H1 (cell line): Measurements from ENCODE around the gene GOLIM4. TPM values are rescaled to one million over a fixed set of nuclear protein-coding genes. Genes with fewer than 3 reads are reported as not detected.

Source experiments
- CHD7 ChIP-seq: fragments of 300-600 bp; sonication (generic); IDR thresholded peaks from 2 replicates; pipeline ENCODE4 v1.7.1; 2012; ENCODE audit warnings: low read length, moderate library complexity, mild to moderate bottlenecking, inconsistent platforms; ENCODE audit not compliant: insufficient replicate concordance
- polyA plus RNA-seq, 7 experiments: library from polyadenylated mRNA; depleted of rRNA in 3 of 7; stranded (reverse) in 5 of 7; unstranded in 2 of 7; fragments of >200 nt in 5 of 7; fragments of 200-250 nt in 2 of 7; gene quantifications; 1 replicate in 5 of 7; 2 replicates in 1 of 7; 4 replicates in 1 of 7; pipeline versions ENCODE4 v1.2.1 to v1.2.3, GENCODE V29; 2011 to 2013; ENCODE audit warnings: missing spikeins in 2 of 7, mixed read lengths in 2 of 7
- total RNA-seq: library from RNA; stranded (reverse); fragmentation: NEBNext Ultra II Directional; extraction: Animal tissue kit (Norgen Biotek cat#: 25700); gene quantifications from 2 replicates; pipeline ENCODE4 v1.2.1, GENCODE V29; 2021

The GOLIM4 gene
- total and polyA plus RNA-seq, 2 of the 8 experiments (the other 6 are each of a cell fraction or from before 2014, with no cell fraction given) = 5.6 to 29.7 TPM

DNA sequence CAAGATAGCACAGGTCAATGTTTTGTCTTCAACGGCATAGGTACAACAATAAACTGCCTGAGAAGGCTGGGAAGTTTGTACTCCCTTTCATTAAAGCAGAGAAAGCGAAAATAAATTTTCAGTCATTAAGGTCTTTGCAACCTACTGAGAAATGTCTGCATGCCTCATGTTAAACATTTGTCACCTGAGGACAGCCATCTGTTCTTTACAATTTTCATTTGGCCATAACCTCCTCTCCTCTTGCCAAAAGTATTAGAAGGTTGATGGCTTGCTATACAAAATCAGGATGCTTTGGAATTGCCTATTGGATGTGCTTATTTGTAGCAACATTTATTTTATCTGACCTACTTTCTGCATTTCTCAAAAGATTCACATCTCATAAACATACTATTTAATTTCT, 122.7 kb downstream of the GOLIM4 start (continued):
- TF ChIP-seq CHD7 = no peak
